ENCODE data around the gene C1RL. TPM values are rescaled to one million over a fixed set of nuclear protein-coding genes. Genes with fewer than 3 reads are reported as not detected.

Gene C1RL
- total RNA-seq, 1 donor from 2014 or later, result 11.0 TPM

DNA sequence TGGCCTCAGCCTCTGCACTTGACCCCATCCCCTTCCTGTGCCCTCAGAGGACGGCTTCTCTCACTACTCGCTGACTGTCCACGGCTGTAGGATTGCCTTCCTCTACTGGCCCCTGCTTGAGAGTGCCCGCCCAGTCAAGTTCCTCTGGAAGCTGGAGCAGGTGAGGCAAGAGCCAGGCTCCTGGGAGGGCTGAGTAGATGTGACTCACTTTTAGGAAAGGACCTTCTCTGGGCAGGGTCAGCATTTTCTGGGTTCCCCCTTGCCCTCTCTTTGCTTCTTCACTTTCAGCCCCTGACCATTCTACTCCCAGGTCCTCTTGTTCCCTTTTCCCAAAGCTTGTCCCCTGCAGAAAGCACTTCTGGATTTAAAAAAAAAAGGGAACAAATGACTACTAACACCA is 28.9 kb upstream of the C1RL start:
- TF ChIP-seq EZH2 (IDR thresholded peaks at IDR 0.05; ENCODE audit: insufficient read depth, low read length), result no peak
- TF ChIP-seq, protein P1, sequence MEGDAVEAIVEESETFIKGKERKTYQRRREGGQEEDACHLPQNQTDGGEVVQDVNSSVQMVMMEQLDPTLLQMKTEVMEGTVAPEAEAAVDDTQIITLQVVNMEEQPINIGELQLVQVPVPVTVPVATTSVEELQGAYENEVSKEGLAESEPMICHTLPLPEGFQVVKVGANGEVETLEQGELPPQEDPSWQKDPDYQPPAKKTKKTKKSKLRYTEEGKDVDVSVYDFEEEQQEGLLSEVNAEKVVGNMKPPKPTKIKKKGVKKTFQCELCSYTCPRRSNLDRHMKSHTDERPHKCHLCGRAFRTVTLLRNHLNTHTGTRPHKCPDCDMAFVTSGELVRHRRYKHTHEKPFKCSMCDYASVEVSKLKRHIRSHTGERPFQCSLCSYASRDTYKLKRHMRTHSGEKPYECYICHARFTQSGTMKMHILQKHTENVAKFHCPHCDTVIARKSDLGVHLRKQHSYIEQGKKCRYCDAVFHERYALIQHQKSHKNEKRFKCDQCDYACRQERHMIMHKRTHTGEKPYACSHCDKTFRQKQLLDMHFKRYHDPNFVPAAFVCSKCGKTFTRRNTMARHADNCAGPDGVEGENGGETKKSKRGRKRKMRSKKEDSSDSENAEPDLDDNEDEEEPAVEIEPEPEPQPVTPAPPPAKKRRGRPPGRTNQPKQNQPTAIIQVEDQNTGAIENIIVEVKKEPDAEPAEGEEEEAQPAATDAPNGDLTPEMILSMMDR (IDR thresholded peaks at IDR 0.05; ENCODE audit: insufficient read depth, low read depth, low read length), result no peak
- H3K36me3 Mint-ChIP-seq (ENCODE audit: low read depth, unreplicated experiment), result peaks cover 59% of the 10 kb centered on the region
- H3K27ac Mint-ChIP-seq (ENCODE audit: unreplicated experiment), result no peak overlapping the region
- Histone ChIP-seq H3K4me3 (ENCODE audit: insufficient read depth, low read depth, low read length) (no peak overlapping the region), H3K79me2 (ENCODE audit: insufficient read depth, low read length) (no peaks in the 10 kb centered on the region), H3K9ac (ENCODE audit: low read length) (no peak overlapping the region), H3K27ac (ENCODE audit: low read depth, low read length) (no peak overlapping the region), H2AFZ (ENCODE audit: low read depth, low read length) (no peak overlapping the region), H4K20me1 (ENCODE audit: insufficient read depth, low read length) (no peaks in the 10 kb centered on the region), H3K27me3 (ENCODE audit: insufficient read depth, low read length) (no peaks in the 10 kb centered on the region), H3K9me3 (ENCODE audit: insufficient read depth, low read depth, low read length) (no peaks in the 10 kb centered on the region), H3K36me3 (ENCODE audit: insufficient read depth, low read length) (peaks cover 2% of the 10 kb centered on the region), H3K4me1 (ENCODE audit: insufficient read depth, low read length) (no peaks in the 10 kb centered on the region), H3K4me2 (ENCODE audit: low read length) (no peak overlapping the region)
- H3K4me1 Mint-ChIP-seq (ENCODE audit: low read depth, unreplicated experiment), result no peaks in the 10 kb centered on the region
- H3K27me3 Mint-ChIP-seq (ENCODE audit: low read depth, unreplicated experiment), result peaks cover 8% of the 10 kb centered on the region
- DNase-seq (ENCODE audit: low read depth) (no peak), FAIRE-seq (no peak)
- no peak overlapping the region for H3K4me3 Mint-ChIP-seq (ENCODE audit: unreplicated experiment)
- peaks cover 5% of the 10 kb centered on the region for H3K9me3 Mint-ChIP-seq (ENCODE audit: unreplicated experiment)

- FAIRE-seq, result no peak
- peaks cover 57% of the 10 kb centered on the region for H3K36me3 Mint-ChIP-seq (ENCODE audit: low read depth, unreplicated experiment)
Measured at GRCh38 chr12:7136676-7137075, 27.7 kb upstream of the C1RL start.

GRCh38 chr12:7136071-7136470 is 27.1 kb upstream of the C1RL start:
- Mint-ChIP-seq H3K36me3 (ENCODE audit: low read depth, unreplicated experiment) (peaks cover 51% of the 10 kb centered on the region), H3K4me1 (ENCODE audit: low read depth, unreplicated experiment) (peaks cover 2% of the 10 kb centered on the region), H3K4me3 (ENCODE audit: unreplicated experiment) (no peak overlapping the region), H3K27ac (ENCODE audit: unreplicated experiment) (no peak overlapping the region), H3K9me3 (ENCODE audit: unreplicated experiment) (peaks cover 5% of the 10 kb centered on the region), H3K27me3 (ENCODE audit: low read depth, unreplicated experiment) (peaks cover 8% of the 10 kb centered on the region)
- Histone ChIP-seq H2AFZ (ENCODE audit: low read depth, low read length) (no peak overlapping the region), H3K27ac (ENCODE audit: low read depth, low read length) (no peak overlapping the region), H3K4me2 (ENCODE audit: low read length) (no peak overlapping the region), H3K36me3 (ENCODE audit: insufficient read depth, low read length) (peaks cover 2% of the 10 kb centered on the region), H3K9ac (ENCODE audit: low read length) (no peak overlapping the region), H3K79me2 (ENCODE audit: insufficient read depth, low read length) (no peaks in the 10 kb centered on the region), H3K9me3 (ENCODE audit: insufficient read depth, low read depth, low read length) (no peaks in the 10 kb centered on the region), H3K27me3 (ENCODE audit: insufficient read depth, low read length) (no peaks in the 10 kb centered on the region), H3K4me3 (ENCODE audit: insufficient read depth, low read depth, low read length) (no peak overlapping the region), H4K20me1 (ENCODE audit: insufficient read depth, low read length) (peaks cover 13% of the 10 kb centered on the region), H3K4me1 (ENCODE audit: insufficient read depth, low read length) (peaks cover under 1% of the 10 kb centered on the region)
- no peak for DNase-seq (ENCODE audit: low read depth)
- TF ChIP-seq, protein P1 (IDR thresholded peaks at IDR 0.05; ENCODE audit: insufficient read depth, low read depth, low read length), result no peak
- TF ChIP-seq EZH2 (IDR thresholded peaks at IDR 0.05; ENCODE audit: insufficient read depth, low read length), result no peak
- FAIRE-seq, result no peak

More at GRCh38 chr12:7136676-7137075, 27.7 kb upstream of the C1RL start:
- peaks cover 2% of the 10 kb centered on the region for H3K36me3 ChIP-seq (ENCODE audit: insufficient read depth, low read length)
- H3K4me3 Mint-ChIP-seq (ENCODE audit: unreplicated experiment), result no peak overlapping the region
- no peaks in the 10 kb centered on the region for H3K9me3 ChIP-seq (ENCODE audit: insufficient read depth, low read depth, low read length)
- no peak overlapping the region for H3K4me2 ChIP-seq (ENCODE audit: low read length)
- no peak overlapping the region for H3K27ac Mint-ChIP-seq (ENCODE audit: unreplicated experiment)
- H2AFZ ChIP-seq (ENCODE audit: low read depth, low read length), result no peak overlapping the region
- peaks cover 5% of the 10 kb centered on the region for H3K9me3 Mint-ChIP-seq (ENCODE audit: unreplicated experiment)
- peaks cover 8% of the 10 kb centered on the region for H3K27me3 Mint-ChIP-seq (ENCODE audit: low read depth, unreplicated experiment)
- H3K4me1 Mint-ChIP-seq (ENCODE audit: low read depth, unreplicated experiment), result no peaks in the 10 kb centered on the region
- no peak overlapping the region for H3K4me3 ChIP-seq (ENCODE audit: insufficient read depth, low read depth, low read length)
- H3K79me2 ChIP-seq (ENCODE audit: insufficient read depth, low read length), result no peaks in the 10 kb centered on the region
- no peak for DNase-seq (ENCODE audit: low read depth)
- H3K27ac ChIP-seq (ENCODE audit: low read depth, low read length), result no peak overlapping the region
- H3K9ac ChIP-seq (ENCODE audit: low read length), result no peak overlapping the region
- peaks cover 11% of the 10 kb centered on the region for H4K20me1 ChIP-seq (ENCODE audit: insufficient read depth, low read length)
- H3K27me3 ChIP-seq (ENCODE audit: insufficient read depth, low read length), result no peaks in the 10 kb centered on the region
- TF ChIP-seq EZH2 (IDR thresholded peaks at IDR 0.05; ENCODE audit: insufficient read depth, low read length), result no peak
- TF ChIP-seq, protein P1 (IDR thresholded peaks at IDR 0.05; ENCODE audit: insufficient read depth, low read depth, low read length), result no peak
- no peaks in the 10 kb centered on the region for H3K4me1 ChIP-seq (ENCODE audit: insufficient read depth, low read length)

Measured in astrocyte (in vitro differentiated cells and primary cell).